Glomerular endothelial cell (primary cell): Measurements from ENCODE around the gene TRMT61B. TPM values are rescaled to one million over a fixed set of nuclear protein-coding genes. Genes with fewer than 3 reads are reported as not detected.

ENCODE experiments used
- DNase-seq: peaks from one replicate; pipeline ENCODE4 v3.0.0-alpha.2; 2011; ENCODE audit warnings: low read depth, low spot score; ENCODE audit errors: extremely low read depth
- total RNA-seq: library from RNA; depleted of rRNA; stranded (reverse); fragments of >200 nt; gene quantifications from 2 replicates; pipeline ENCODE4 v1.2.3, GENCODE V29; 2015

The TRMT61B gene
- total RNA-seq, 1 donor from 2014 or later: 7.9 TPM

DNA sequence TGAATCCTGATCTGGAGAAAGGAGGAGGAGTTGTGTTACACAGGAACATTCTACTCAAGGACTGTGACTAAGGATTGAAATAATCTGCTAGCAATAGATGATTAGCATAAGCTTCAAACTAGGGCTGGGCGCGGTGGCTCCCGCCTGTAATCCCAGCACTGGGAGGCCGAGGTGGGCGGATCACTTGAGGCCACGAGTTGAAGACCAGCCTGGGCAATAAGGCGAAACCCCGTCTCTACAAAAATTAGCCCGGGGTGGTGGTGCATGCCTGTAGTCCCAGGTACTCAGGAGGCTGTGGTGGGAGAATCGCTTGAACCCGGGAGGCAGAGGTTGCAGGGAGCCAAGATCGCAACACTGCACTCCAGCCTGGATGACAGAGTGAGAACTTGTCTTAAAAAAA is 1.5 kb downstream of the TRMT61B start:
- no peak for DNase-seq

DNA sequence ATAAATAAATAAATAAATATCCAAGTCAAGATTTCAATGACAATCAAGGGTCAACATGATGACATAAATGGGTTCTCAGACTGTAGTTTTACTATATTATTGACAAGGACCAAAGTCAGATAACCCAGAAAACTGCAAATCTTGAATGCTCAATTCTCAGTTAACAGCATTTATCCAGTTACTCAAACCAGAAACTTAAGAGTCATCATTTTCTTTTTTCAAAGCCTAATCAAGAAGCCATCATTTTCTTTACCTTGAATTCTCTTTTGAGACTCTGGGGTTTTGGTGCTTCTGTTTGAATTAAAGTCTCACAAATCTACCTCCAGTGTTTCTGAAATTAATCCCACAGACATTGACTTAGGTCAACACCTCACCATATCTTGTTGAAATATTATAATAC is 14.1 kb downstream of the TRMT61B start:
- no peak for DNase-seq

DNA sequence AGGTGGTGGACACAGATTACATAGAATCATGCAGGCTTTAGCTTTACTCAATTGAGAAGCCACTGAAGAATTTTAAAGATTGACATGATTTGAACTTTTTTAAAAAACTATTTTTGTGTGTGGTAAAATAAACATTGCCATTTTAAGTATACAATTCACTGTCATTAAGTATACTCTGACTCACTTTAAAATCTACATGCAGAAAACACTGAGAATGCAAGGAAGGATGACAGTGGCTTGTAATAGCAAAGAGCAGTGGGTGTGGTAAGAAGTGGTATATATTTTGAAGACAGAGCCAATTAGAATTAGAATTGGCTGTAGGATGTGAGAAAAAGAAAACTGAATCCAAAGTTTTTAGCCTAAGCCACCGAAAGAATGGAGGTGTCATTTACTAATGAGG is 14.9 kb downstream of the TRMT61B start:
- DNase-seq: no peak

DNA sequence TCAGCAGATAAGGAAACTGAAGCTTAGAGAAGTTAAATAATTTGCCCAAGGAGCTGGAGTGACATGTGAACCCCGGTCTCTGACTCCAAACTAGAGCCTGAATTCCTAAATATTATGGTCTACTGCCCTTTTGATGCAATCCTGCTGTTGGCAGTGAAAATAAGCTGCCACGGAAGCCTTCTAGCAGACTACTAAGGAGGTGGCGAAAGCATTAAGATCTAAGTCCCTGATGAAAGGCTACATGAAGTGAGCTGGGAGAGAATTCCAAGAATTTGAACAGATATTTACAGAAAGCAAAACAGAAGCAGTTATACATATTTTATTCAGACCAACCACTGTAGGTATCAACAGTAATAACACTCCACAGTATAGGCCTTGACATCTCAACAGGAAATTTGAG is 28.1 kb downstream of the TRMT61B start:
- no peak for DNase-seq

DNA sequence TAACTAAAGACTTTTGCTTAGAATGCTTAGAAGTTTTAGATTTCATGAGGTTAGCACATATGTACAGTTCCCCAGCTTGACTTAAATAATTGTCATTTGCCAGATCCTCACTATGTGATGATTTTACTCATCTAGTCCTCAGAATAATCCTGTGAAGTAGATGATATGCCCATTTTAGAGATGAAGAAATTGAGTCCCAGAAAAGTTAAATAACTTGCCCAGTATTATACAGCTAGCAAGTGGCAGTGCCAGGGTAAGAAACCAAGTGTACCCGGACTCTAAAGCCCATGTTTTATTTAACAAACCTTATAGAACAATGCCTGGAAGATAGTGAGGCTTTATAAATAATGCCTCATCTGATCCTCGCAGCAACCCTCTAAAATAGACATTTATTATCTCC is 31.1 kb downstream of the TRMT61B start:
- no peak for DNase-seq

DNA sequence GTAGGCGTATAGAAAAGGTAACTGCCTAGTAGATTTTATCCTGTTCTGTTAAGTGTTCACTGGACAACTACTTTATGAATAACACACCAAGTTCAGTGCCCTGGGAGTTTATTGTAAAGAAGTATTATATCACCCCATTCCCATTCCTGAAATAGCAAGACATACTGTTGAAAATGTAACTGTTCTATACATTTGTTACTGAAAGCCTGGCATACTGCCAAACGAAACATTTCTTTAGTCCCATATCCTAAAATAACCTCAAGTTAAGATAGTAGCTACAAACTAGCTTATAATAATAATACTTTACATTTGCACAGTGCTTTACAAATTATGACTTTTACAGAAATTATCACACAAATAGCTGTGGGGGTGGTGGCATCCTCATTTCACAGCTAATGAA is 34.3 kb downstream of the TRMT61B start:
- DNase-seq: no peak

DNA sequence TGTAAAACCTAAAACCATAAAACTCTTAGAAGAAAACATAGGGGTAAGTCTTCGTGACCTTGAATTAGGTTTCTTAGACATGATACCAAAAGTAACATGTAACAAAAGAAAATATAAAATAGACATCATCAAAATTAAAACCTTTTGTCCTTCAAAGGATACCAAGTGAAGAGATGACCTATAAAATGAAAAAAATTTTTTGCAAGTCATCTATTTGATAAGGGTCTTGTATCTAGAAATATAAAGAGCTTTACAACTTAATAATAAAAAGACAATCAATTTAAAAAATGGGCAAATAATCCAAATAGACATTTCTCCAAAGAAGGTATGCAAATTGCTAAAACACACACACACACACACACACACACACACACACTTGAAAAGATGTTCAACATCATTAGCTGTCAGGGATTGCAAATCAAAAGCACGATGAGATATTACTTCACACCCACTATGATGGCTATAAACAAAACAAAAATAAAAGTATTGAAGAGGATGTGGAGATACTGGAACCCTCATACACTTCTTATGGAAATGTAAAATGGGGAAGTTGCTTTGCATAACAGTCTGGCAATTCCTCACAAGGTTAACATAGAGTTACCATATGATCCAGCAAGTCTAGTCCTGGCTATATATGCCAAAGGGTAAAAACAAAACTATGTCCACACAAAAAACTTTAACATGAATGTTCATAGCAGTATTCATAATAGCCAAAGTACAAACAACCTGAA is 36.2 kb downstream of the TRMT61B start:
- no peak for DNase-seq

DNA sequence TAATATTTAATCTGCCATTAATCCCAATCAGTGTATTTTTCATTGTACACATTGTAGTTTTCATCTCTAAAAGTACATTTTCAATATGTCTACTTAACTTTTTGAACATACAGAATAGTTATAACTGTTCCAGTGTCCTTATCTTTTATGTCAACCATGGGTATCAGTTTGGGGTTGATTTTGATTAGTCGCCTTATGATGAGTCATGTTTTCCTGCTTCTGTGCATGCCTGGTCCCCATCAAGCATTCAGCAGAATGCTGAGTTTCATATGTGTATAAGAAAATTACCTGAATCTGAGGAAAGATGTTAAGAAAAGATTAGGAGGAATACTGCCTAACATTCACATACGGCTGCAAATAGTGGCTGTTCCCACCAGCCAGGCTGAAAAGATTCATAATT is 41.7 kb downstream of the TRMT61B start:
- no peak for DNase-seq

DNA sequence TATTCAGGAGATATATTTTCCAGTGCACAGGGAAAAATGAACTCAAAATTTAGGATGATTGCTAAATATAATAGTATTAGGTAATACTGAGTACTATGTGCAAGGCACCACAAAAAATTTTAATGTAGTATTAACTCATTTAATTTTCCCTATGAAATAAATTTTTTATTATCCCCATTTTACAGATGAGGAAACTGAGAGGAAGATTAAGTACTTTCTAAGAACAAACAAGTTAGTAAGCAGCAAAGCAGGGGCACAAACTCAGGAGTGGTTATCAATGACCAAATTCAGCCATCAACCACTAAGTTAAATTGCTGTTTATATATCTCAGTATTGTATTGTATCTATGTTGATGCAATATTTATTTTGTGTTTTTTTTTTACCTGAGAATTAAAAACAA is 45.2 kb downstream of the TRMT61B start:
- no peak for DNase-seq

DNA sequence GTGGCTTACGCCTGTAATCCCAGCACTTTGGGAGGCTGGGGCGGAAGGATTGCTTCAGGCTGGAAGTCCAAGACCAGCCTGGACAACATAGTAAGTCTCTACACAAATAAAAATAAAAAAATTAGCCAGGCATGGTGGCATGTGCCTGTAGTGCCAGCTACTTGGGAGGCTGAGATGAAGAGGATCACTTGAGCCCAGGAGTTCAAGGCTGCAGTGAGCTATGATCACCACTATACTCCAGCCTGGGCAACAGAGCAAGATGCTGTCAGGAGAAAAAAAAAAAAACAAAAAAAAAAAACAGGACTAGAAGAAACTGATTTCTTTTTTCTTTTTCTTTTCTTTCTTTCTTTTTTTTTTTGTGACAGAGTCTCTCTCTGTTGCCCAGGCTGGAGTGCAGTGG is 45.9 kb downstream of the TRMT61B start:
- no peak for DNase-seq

DNA sequence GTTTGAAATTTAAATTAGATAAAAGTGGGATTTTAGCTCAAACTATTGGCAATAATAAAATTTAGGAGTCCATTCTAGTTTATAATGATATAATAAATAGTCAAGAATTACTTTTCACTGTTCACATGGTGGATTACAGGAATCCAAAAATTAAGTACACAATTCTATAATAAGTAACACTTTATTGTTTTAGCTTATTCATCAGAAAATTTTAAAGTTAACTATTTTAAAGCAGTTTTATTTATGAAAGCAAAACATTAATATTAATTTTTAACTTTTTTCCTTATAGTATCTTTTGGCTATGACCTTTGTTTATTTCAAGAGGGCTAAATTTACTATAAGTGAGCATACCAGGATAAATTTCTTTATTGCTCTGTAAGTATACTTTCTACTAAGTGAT is 48.1 kb downstream of the TRMT61B start:
- no peak for DNase-seq

DNA sequence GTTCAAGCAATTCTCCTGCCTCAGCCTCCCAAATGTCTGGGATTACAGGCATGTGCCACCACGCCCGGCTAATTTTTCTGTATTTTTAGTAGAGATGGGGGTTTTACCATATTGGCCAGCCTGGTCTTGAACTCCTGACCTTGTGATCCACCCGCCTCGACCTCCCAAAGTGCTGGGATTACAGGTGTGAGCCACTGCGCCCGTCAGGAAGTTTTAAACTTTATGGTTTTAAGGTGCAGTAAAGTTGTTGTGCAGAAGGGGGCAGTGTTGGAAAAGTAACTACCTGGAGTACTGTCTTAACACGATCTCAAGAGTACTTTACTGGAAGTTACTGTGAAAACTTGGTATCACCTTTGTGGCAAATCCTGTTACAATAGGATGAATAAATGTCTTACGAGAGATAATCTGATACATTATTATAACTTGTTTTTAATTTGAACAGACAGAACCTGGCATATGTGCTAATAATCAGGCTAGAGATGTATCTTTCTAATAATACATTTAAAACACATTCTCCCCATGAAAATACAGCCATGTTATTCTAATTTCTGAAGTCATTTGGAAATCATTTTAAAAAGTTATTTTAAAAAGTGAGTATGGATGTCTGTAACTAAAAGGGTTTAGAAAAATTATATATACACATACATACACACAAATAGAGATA is 48.7 kb downstream of the TRMT61B start:
- DNase-seq: peak; percentile 64

DNA sequence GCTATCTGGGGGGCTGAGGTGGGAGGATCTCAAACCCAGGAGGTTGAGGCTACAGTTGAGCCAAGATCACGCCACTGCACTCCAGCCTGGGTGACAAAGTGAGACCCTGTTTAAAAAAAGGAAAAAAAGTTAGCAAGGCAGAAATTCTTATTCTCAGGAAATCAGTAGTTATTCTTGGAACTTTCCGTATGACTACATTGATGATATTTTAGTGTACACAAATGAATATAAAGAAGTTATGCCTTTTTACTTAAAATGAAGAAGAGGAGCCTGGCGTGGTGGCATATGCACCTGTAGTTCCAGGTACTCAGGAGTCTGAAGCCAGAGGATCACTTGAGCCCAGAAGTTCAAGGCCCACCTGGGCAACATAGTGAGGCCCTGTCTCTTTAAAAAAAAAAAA is 52.1 kb downstream of the TRMT61B start:
- DNase-seq: no peak

DNA sequence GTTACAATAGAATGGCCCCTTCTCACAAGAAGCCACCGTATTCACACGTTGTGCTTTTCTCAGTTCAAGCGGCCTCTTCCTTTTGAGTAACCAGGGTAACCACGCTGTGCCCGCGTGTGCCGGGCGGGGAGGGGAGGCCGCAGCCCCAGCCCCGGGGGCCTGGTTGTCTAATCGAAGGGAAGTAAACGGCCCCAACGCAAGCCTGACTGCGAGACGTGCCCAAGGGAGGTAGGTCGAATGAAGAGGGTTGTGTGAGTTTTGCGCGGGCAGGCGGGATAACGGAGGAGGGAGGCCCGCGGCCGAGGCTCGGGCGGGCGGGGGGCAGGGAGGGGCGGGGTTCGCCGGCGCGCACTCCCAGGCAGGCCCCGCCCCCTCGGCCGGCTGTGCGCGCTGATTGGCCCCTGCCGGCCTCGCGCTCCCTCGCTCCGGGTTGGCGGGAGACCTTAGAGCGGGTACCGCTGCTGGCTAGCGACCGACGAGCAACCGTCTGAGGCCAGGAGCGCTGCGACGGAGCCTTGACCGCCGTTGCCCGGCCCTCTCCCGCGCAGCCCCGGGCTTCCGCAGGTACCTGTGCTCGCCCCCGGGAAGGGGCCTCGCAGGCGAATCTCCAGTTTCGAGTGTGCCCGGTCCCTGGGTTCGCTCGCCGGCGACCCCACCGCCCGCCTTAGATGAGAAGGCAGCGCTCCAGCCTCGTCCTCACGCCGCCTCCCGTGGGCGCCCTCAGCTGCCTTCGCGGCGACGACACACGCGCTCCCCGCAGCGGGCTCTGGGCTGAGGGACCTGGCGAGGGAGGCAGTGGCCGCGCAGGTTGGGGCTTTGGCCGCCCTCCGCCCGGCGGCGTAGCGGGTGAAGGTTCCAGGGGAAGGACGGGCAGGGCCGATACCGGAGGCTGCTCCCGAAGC is 59.5 kb downstream of the TRMT61B start, which contains the start of gene SPDYA:
Gene SPDYA, plus strand, starts transcription at position 451 of the 902 bp plus-strand sequence. CDS start 5,181 bp downstream, outside the sequence.
- DNase-seq: peak; percentile 22

DNA sequence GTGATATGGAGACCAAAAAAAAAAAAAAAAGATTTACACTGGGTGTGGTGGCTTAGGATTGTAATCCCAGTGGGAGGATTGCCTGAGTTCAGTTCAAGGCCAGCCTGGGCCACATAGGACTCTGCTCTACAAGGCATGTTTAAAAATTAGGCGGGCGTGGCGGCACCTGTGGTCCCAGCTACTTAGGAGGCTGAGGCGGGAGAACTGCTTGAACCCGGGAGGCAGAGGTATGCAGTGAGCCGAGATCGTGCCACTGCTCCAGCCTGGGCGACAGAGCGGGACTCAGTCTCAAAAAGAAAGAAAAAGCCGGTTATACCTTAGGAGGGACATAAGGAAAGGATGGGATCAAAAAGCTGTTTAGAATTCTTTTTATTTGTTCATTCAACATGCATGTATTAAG is 60.2 kb downstream of the TRMT61B start:
- no peak for DNase-seq

DNA sequence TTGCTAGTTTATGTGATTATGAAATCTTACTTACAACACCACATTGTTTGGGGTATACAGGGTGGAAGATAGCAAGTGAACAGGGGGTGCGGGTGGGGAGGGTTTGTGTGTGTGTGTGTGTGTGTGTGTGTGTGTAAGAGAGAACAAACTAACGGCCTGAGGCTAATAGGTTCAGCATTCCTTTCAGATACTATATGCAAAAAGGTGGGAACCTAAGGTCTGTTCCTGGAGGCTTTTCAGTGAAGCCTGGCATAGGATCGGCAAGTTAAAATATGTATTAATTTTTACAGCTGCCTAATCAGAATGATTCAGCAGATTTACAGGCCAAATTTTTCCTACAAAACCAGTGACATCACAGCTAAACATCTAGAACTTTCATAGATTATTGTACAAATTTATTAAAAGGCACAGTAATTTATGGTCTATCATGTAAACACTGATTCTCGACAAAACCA is 67.1 kb downstream of the TRMT61B start:
- no peak for DNase-seq

DNA sequence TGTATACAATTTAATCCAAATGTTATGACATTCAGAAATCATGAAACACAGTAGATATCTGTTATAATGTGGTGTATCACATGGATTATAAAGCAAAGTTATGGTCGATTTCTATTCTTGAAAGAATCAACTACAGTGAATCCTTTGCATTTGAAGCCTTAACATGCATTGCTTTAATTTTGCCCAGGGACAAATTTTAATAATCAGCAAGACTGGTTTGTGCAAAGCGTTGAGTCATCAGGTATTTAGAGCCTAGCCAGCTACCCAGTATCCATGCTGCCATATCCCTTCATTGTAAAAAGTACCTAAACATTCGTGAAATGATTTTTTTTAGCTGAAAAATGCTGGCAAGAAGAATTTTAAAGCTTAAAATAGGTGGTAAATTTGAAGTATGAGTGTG is 68.4 kb downstream of the TRMT61B start:
- no peak for DNase-seq
